Fibroblast of mammary gland (primary cell): ENCODE data around the gene ZBTB14.
A peak's percentile ranks its signal among the peaks of the same experiment; 100 is the strongest.

Experiments used
- DNase-seq: peaks from one replicate; pipeline ENCODE4 v3.0.0-alpha.2; 2010; ENCODE audit warnings: low read depth
- H3K4me3 ChIP-seq: 2 replicates; pipeline ENCODE4 v1.5.1; 2011; ENCODE audit warnings: low read depth, mild to moderate bottlenecking, low read length, moderate library complexity; ENCODE audit not compliant: control insufficient read depth
- TF ChIP-seq, protein P1 (sequence below): conservative IDR thresholded peaks from 2 replicates; pipeline ENCODE4 v1.5.1; 2011; ENCODE audit warnings: low read depth, low read length, inconsistent platforms; ENCODE audit not compliant: control insufficient read depth, insufficient read depth

ZBTB14 gene

DNA sequence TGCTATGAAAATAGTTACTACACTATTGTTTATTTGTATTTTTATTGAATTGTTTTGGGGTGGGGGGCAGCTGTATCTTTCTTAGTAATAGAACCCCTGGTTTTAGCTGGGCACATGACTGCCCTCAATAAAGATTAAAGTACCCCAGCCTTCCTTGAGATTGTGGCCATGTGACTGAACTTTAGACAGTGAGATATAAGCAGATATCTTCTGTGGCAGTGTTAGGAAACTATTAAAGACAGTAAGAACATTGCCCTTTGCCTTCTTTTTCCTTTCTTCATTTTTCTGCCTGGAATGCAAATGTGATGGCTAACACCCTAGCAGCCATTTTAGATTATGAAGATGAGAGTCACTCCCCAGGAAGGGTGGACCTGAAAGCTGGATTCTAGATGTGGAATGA lies 50.6 kb downstream of the ZBTB14 start:
- H3K4me3 ChIP-seq = no peak overlapping the region
- TF ChIP-seq, protein P1, sequence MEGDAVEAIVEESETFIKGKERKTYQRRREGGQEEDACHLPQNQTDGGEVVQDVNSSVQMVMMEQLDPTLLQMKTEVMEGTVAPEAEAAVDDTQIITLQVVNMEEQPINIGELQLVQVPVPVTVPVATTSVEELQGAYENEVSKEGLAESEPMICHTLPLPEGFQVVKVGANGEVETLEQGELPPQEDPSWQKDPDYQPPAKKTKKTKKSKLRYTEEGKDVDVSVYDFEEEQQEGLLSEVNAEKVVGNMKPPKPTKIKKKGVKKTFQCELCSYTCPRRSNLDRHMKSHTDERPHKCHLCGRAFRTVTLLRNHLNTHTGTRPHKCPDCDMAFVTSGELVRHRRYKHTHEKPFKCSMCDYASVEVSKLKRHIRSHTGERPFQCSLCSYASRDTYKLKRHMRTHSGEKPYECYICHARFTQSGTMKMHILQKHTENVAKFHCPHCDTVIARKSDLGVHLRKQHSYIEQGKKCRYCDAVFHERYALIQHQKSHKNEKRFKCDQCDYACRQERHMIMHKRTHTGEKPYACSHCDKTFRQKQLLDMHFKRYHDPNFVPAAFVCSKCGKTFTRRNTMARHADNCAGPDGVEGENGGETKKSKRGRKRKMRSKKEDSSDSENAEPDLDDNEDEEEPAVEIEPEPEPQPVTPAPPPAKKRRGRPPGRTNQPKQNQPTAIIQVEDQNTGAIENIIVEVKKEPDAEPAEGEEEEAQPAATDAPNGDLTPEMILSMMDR = no peak
- no peak for DNase-seq

DNA sequence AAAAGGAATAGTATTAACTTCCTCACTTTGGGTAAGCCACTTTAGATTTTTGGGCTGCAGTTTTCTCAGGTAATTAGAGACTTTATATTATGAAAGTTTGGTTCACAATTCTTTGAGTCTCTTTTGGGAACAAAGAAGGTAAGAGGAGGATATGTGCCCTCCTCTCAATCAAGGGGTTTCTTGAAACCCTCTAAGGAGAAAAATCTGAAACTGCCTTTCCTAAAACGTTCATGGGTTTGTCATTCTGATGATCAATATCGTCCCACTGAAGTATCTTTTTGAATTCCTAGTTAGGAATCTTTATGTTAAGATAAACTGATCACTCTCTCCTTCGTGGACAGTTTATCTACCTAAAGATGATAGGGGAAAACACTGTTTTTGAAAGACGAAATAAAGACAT lies 56.1 kb downstream of the ZBTB14 start:
- peak overlapping the region; percentile 85 for H3K4me3 ChIP-seq

More for the DNA sequence above, 56.1 kb downstream of the ZBTB14 start:
- TF ChIP-seq, protein P1 = no peak
- no peak for DNase-seq
